GM12874 (cell line): Measurements from ENCODE around the gene GPX4.

Source experiments
- TF ChIP-seq, protein P1 (sequence below): IDR thresholded peaks from 2 replicates; pipeline ENCODE4 v1.5.1; 2011; ENCODE audit warnings: low read depth, mild to moderate bottlenecking, control low read depth, low read length, moderate library complexity; ENCODE audit not compliant: insufficient read depth

GPX4 gene

DNA sequence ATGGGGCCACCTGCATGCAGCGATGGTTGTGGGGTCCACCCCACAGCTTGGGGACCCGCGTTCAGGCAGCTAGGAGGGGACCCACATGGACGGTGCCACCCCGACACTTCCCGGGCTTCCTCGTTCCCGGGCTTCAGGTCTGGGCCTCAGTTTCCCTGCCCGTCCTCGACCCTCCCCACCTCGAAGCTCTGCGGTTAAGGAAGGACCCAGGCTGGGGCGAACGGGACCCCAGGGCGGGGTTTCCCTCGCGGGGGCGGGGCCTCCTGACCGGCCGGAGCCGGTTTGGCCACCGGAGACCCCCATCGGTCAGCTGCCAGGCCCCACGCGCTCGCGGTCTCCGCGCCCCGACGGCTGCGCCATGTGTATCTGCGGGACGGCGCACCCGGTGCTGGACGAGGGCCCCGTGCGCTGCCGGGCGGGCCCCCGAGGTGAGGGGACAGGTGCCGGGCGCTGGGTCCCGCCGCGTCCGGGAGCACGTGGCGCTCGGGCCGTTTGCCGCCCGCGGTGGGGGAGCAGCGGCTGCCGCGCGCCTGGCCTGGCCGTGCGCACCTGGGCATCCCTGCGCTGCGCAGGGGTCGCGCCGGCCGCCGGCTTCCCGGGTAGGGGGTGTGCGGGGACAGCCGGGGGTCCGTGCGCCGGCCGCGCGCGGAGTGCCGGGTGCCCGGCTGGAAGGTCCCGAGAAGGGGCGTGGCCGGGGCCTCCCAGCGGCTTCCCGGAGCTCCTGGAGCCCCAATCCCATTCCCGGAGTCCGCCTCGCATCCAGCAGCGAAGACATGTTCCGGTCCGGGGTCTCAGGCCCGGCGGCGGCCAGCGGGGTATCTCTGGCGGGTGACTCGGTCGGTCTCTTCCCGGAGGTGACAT lies 32.6 kb upstream of the GPX4 start:
- TF ChIP-seq, protein P1, sequence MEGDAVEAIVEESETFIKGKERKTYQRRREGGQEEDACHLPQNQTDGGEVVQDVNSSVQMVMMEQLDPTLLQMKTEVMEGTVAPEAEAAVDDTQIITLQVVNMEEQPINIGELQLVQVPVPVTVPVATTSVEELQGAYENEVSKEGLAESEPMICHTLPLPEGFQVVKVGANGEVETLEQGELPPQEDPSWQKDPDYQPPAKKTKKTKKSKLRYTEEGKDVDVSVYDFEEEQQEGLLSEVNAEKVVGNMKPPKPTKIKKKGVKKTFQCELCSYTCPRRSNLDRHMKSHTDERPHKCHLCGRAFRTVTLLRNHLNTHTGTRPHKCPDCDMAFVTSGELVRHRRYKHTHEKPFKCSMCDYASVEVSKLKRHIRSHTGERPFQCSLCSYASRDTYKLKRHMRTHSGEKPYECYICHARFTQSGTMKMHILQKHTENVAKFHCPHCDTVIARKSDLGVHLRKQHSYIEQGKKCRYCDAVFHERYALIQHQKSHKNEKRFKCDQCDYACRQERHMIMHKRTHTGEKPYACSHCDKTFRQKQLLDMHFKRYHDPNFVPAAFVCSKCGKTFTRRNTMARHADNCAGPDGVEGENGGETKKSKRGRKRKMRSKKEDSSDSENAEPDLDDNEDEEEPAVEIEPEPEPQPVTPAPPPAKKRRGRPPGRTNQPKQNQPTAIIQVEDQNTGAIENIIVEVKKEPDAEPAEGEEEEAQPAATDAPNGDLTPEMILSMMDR = no peak

DNA sequence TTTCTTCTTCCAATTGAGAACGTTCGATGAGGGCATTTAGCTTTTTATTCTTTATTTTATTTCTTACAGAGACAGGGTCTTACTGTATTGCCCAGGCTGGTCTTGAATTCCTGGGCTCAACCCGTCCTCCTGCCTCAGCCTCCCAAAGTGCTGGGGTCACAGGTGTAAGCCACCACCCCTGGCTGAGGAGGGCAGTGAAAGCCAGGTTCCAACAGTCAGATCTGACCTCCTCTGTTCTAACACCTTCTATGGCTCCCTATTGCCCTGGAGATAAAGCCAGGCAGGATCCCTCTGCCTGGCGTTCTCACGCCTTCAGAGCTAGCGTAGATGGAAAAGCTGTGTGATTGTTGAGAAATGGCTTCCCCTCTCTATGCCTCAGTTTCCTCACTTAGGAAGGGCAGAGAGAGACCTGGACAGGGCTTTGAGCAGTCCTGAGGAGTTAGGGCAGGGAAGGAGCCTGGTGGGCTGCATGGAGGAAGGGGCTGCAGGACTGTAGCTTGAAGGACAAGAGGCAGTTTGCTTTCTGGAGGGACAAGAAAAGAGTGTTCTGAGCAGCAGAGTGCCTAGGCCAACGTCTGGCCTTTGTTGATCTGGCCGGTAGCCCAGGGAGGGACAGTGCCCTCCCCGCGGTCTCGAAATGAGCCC lies 31.3 kb upstream of the GPX4 start:
- TF ChIP-seq, protein P1 = no peak

DNA sequence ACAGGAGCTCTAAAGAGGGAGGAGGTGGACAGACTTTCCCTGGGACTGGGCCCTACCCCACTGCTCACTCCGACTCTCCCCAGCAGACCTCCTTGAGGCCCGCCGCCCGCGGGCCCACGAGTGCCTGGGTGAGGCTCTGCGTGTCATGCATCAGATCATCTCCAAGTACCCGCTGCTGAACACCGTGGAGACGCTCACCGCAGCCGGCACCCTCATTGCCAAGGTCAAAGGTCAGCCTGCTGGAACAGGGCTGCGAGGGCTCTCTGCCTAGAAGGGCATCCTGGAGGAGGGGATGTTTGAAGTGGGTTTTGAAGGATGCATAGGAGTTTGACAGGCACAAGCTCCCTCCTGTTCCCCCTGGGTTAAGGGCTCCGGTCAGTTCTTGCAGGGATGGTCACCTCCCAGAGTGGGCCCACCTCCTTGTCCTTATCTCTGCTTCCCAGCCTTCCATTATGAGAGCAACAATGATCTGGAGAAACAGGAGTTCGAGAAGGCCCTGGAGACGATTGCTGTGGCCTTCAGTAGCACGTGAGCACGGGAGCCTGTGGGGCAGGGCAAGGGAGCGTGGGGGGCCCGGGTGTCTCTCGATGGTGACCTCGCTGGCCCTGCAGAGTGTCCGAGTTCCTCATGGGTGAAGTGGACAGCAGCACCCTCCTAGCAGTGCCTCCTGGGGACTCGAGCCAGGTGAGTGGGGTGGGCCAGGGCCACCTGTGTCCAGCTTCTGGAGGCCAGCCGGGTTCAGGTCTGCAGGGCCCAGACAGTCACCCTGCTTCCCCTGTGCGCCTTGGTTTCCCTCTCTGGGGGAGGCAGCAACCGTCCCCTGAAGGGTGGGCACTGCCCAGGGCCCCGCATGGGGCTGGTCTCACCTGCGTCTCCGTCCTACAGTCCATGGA lies 30.5 kb upstream of the GPX4 start:
- TF ChIP-seq, protein P1 = no peak

DNA sequence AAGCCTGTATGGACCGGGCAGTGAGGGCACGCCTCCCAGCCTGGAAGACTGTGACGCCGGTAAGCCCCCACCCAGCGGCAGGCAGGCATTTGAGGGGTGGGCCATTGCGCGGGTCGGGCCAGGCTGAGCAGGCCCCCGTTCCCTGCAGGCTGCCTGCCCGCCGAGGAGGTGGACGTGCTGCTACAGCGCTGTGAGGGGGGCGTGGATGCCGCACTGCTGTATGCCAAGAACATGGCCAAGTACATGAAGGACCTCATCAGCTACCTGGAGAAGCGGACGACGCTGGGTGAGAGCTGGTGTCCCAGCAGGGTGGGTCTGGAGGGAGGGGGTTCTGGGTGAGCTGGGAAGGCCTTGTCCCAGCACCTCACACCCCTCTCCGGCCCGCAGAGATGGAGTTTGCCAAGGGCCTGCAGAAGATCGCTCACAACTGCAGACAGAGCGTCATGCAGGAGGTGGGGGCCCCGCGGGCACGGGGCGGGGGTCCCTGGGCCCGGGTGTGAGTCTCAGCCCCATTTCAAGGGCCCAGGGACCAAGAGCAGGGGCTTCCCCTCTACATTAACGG lies 29.8 kb upstream of the GPX4 start:
- TF ChIP-seq, protein P1 = no peak

DNA sequence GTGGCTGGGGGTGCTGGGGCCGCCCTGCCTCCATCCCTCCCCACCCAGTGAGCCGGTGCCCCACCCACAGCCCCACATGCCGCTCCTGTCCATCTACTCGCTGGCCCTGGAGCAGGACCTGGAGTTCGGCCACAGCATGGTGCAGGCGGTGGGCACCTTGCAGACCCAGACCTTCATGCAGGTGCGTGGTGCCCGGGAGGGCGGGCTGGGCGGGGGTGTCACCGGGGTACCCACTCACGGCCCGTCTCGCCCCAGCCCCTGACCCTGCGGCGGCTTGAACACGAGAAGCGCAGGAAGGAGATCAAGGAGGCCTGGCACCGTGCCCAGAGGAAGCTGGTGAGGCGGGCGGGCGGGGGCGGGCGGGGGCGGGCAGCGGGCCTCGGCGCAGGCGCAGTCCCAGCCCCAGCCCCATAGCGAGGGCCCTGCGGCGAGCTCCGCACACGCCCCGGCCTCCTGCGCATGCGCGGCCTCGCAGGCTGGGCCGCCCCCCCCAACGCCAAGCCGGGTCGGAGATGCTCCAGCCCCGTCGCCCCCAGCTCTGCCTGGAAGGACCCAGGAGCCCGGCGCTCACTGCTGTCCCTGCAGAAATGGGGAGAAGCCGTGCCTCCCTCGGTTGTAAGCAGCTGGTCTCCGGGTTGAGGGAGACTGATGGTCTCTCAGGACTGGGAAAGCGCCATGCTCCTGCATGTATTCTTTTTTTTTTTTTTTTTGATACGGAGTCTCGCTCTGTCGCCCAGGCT lies 29.1 kb upstream of the GPX4 start:
- TF ChIP-seq, protein P1 = no peak

DNA sequence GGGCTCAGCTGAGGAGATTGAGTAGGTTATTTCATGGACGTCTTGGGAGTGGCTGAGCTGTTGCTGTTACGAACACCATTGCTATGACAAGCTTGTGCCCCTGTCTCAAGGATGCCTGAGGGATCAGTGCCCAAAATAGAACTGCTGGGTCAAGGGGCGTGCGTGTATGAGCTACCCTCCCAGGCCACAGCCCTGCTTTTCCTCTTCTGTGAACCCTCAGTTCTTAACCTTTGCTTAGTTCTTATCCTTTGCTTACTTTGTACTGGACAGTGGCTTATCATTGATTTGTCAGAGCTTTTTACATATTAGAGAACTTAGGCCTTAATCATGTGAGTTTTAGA lies 27.8 kb upstream of the GPX4 start:
- TF ChIP-seq, protein P1 = no peak
